ENCODE measurements around the gene EGR1. TPM values are rescaled to one million over a fixed set of nuclear protein-coding genes. Genes with fewer than 3 reads are reported as not detected.
"Not testable (repeated sequence)": the region's sequence is repeated elsewhere in the genome, so short reads cannot be mapped to it uniquely, and the experiment has no call there.

The EGR1 gene
- total RNA-seq, 1 donor from 2014 or later: 119 TPM

DNA sequence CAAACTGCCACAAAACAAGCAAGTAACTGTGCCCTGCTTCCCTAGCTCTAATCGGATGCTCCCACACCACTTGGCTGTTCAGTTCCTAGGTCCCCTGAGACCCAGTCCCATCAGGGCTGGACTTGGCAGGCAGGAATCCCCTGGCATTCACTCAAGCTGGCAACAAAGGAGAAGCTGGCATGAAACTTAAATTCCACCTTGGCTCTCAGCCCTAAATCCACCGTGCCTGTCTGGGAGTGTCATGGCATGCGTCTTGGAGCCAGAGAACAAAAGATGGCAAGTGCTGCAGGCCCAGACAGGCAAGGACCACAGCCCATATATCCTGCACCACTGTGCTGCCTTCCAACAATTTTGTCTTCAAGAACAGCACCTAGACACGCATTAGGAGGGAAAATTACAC, 39.5 kb downstream of the EGR1 start:
- no peaks in the 10 kb centered on the region for H3K9me3 ChIP-seq
- H3K36me3 ChIP-seq: peaks cover 0 to 18% of the 10 kb centered on the region in 2 donors
- H3K27me3 ChIP-seq: no peaks in the 10 kb centered on the region
- no peak overlapping the region for H3K4me3 ChIP-seq
- peaks cover 41% of the 10 kb centered on the region for H3K4me1 ChIP-seq
- no peak for DNase-seq (ENCODE audit: extremely low spot score in 2 of 2)
- peak overlapping the region; percentile 10 for H3K27ac ChIP-seq
- intact Hi-C loops (cut with DNase I): loop anchor here (5.0 kb wide), 1 partner anchor 52 kb away; no protein-coding TSS in a partner anchor
- TF ChIP-seq POLR2A (IDR thresholded peaks at IDR 0.05): no peak
- peak in 1 of 2 donors; percentile 25 for TF ChIP-seq POLR2AphosphoS5 (IDR thresholded peaks at IDR 0.05; ENCODE audit: insufficient read depth in 1 of 2, low read depth in 1 of 2)

DNA sequence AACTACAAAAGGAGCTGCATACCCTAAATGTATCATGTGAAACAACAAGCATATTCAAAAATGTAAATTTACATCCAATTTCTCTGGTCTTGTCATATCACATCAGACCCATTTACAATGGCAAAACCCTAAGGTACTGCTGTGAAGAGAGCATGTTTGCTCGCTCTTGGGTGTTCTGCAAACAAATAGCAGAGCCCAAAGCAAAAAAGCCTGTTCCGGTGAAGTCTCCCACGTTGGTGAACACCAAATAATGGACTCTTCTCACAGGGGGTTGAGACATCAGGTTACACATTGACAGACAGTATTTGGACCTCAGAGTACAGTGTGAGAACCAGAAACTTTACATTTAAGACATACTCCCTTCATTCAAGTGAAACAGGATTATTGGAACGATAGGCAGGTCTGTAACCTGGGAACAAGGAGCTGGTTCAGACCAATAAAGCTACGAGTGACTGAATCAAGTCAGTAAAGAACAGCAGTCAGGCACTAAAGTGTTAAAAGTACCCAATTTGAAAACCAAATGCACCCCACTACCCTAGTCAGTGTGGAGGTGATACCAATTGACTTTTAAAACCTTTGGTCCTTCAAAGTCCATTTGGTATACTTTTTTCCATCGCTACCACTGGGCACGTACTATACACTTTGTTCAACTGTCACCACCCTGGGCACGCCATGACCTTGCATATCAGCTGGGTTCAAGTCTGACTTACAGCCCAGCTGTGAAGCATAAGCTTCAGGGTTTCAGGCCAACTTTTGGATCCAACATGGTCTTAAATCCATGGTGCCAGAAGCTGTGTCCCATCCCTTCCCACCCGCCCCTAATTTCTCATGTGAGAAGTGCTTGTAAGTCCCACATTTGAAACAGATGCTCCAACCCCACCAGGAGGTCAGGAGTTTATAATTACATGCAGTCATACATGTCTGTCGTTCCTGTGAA, 41.4 kb downstream of the EGR1 start:
- H3K4me1 ChIP-seq: peaks cover 41% of the 10 kb centered on the region
- intact Hi-C loops (cut with DNase I): no loop called here
- H3K9me3 ChIP-seq: no peaks in the 10 kb centered on the region
- no peak for TF ChIP-seq POLR2AphosphoS5 (IDR thresholded peaks at IDR 0.05; ENCODE audit: insufficient read depth in 1 of 2, low read depth in 1 of 2)
- no peak for TF ChIP-seq POLR2A (IDR thresholded peaks at IDR 0.05)
- TF ChIP-seq, protein P1, sequence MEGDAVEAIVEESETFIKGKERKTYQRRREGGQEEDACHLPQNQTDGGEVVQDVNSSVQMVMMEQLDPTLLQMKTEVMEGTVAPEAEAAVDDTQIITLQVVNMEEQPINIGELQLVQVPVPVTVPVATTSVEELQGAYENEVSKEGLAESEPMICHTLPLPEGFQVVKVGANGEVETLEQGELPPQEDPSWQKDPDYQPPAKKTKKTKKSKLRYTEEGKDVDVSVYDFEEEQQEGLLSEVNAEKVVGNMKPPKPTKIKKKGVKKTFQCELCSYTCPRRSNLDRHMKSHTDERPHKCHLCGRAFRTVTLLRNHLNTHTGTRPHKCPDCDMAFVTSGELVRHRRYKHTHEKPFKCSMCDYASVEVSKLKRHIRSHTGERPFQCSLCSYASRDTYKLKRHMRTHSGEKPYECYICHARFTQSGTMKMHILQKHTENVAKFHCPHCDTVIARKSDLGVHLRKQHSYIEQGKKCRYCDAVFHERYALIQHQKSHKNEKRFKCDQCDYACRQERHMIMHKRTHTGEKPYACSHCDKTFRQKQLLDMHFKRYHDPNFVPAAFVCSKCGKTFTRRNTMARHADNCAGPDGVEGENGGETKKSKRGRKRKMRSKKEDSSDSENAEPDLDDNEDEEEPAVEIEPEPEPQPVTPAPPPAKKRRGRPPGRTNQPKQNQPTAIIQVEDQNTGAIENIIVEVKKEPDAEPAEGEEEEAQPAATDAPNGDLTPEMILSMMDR (IDR thresholded peaks at IDR 0.05): no peak
- peak overlapping the region; percentile 53 for H3K27ac ChIP-seq
- peaks cover 0 to 35% of the 10 kb centered on the region in 2 donors for H3K36me3 ChIP-seq
- no peak for DNase-seq (ENCODE audit: extremely low spot score in 2 of 2)
- H3K27me3 ChIP-seq: no peaks in the 10 kb centered on the region
- no peak overlapping the region for H3K4me3 ChIP-seq

DNA sequence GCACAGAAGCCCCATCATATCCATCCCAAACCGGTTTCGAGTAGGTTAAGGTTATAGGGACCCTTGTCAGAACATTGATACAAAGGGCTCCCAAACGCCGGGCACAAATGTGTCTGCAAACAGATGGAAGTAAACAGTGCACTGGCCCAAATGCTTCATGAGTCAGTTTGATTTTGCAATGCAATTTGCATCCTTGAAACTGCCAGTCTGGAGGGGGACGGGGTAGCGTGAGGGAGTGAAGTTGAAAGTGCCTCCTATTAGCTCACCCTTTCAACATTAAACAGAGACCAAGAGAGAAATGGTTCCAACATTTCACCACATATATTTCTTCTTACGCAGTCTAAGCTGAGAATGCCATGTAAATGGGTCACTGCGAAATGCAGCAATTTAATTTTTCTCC, 42.2 kb downstream of the EGR1 start:
- Histone ChIP-seq H3K4me1 (peaks cover 39% of the 10 kb centered on the region), H3K27ac (peak overlapping the region; percentile 53), H3K36me3 (peaks cover 0 to 40% of the 10 kb centered on the region in 2 donors)
- H3K27me3 ChIP-seq; DNase-seq (ENCODE audit: extremely low spot score in 2 of 2); intact Hi-C loops (cut with DNase I); H3K9me3 ChIP-seq; H3K4me3 ChIP-seq: not testable (repeated sequence)

DNA sequence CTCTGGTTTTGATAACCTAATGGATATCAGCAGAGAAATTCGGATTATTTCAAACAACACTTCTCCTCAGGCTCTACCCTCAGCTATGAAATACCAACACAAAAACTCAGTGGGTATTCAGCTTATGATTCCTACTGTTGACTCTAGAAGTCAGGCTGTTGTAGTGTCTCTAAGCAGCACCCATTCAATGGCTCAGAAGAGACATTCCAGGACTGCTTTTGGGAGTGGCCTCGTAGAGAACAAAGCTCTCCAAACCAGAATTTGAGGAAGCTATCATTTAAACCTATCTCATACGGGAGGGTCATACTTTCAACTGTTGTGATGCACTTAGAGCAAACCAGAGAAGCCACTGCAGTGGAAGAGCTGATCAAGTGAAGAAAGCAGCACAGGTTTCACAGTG, 43.7 kb downstream of the EGR1 start:
- Histone ChIP-seq H3K9me3 (no peaks in the 10 kb centered on the region), H3K4me1 (peaks cover 24% of the 10 kb centered on the region), H3K27ac (no peak overlapping the region), H3K4me3 (no peak overlapping the region), H3K36me3 (peaks cover 0 to 53% of the 10 kb centered on the region in 2 donors), H3K27me3 (no peaks in the 10 kb centered on the region)
- intact Hi-C loops (cut with DNase I): no loop called here
- TF ChIP-seq, protein P1 (IDR thresholded peaks at IDR 0.05): no peak
- TF ChIP-seq POLR2A (IDR thresholded peaks at IDR 0.05) (no peak), POLR2AphosphoS5 (IDR thresholded peaks at IDR 0.05; ENCODE audit: insufficient read depth in 1 of 2, low read depth in 1 of 2) (no peak)
- no peak for DNase-seq (ENCODE audit: extremely low spot score in 2 of 2)

DNA sequence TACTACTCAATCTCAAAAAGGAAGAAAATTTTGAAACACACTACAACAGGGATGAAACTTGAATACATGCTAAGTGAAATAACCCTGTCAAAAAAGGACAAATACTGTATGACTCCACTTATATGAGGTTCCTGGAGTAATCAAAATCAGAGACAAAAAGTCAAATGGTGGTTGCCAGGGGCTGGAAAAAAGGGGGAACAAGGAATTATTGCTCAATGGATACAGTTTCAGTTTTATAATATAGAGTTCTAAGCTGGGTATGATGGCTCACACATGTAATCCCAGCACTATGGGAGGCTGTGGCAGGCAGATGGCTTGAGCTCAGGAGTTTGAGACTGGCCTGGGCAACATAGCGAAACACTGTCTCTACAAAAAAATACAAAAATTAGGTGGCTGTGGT, 48.7 kb downstream of the EGR1 start:
- Histone ChIP-seq H3K9me3 (no peaks in the 10 kb centered on the region), H3K36me3 (peaks cover 0 to 81% of the 10 kb centered on the region in 2 donors)

More for the DNA sequence above, 48.7 kb downstream of the EGR1 start:
- H3K4me3 ChIP-seq: no peak overlapping the region
- TF ChIP-seq POLR2AphosphoS5 (IDR thresholded peaks at IDR 0.05; ENCODE audit: insufficient read depth in 1 of 2, low read depth in 1 of 2) (no peak), POLR2A (IDR thresholded peaks at IDR 0.05) (no peak)
- TF ChIP-seq, protein P1 (IDR thresholded peaks at IDR 0.05): no peak
- H3K4me1 ChIP-seq: no peaks in the 10 kb centered on the region
- H3K27me3 ChIP-seq: no peaks in the 10 kb centered on the region
- DNase-seq (ENCODE audit: extremely low spot score in 2 of 2): no peak
- H3K27ac ChIP-seq: no peak overlapping the region
- intact Hi-C loops (cut with DNase I): no loop called here
